HG03457 (cell line): ENCODE measurements around the gene BACH2.
"Not testable (repeated sequence)": the region's sequence is repeated elsewhere in the genome, so short reads cannot be mapped to it uniquely, and the experiment has no call there.

Source experiments
- ATAC-seq: cut with Tn5 transposase; IDR thresholded peaks from one replicate; pipeline ENCODE4 v1.9.1; 2021; ENCODE audit warnings: moderate number of reproducible peaks; ENCODE audit not compliant: unreplicated experiment

Gene BACH2

DNA sequence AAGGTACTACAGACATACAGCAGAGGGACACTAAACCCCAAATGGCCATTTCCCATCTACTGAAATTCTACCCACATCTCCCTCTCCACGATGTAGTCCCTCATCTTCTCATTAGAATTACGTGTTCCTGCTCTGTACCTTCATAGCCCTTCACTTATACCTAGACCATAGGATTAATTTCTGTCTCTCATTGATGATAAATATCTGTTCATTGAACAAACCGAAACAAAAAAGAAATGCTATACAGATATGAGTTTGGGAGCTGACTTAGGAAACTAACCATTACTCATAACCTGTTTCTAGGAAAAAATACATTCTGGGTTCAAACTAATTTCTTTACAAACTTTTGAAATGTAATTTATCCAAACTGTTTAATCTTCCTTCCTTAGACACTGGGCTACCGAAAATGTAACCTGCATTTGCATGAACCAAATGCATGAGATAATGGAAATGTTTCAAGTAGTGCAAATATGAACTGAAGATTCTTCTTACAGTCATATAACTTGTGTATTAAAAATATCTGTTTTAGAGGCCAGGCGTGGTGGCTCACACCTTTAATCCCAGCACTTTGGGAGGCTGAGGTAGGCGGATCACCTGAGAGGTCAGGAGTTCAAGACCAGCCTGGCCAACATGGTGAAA lies 317.0 kb downstream of the BACH2 start:
- no peak for ATAC-seq

DNA sequence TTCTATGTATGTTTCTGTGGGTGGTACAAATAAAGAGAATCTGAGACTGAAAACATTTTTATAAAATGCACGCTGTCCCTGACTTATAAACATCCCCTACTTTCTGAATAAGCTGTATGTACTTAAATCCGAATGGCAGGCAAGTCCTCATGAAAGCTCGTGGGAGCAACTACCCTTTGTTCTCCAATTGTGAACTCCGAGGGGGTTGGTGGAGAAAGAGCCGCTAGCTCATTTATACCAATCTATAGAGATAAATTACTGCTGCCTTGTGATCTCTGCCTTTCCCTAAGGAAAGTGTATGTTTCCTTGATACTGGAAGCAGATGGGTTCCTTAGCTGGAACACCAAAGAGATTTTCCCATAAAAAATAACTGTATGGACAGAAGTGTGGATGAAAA lies 317.9 kb downstream of the BACH2 start:
- no peak for ATAC-seq

DNA sequence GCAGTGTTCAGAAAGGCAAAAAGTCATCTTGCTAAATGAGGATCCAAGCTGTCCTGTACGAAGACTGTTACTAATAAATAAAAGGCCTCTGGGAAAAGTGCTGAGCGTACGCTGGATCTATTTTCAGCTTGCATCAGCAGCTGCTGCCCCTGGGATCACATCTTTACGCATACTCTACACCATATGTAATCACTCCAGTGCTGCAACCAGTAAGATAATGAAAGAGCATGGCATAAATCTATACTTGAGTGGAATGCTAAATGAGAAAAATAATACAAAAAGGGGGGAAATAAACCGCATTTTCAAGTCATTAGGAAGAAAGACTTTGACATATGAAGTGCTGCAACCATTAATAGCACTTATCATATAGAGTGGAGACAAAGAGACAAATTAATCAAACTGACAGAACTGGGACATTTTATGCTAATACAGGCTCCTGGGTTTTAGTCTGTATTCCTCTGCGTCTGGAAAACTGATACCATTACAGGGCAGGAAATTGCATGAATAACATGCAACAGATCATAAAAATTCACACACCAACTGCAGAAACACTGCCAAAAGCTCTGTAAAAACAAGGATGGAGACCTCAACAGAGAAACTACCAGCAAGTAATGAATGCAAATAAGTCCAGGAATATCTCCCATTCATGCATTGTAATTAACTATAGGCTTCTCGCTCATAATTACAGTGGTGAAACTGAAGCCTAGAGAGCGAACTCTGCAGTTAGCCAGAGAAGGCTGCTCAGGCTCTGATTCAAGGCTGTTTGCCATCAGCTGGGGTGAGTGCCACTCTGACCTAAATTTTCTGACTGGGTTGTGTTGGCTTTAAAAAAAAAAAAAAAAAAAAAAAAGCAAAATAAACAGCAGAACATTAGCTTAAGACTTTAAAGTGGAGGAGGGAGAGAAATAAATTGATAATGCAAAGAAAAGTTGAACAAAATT lies 318.6 kb downstream of the BACH2 start:
- ATAC-seq: no peak

DNA sequence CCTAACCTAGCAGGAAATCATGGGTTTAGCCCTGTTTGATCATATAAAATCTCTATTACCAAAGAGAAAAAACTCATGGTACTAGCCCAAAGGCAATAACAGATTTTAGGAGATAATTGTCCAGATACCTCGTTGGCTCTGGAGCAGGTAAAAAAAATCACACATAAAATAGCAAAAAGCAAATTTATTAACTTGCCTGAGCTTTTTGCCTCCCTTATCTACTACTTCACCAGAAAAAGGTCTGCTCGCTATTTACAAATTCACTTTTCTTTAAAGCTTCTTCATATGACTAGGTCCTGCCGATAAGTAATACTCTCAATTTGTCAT lies 320.0 kb downstream of the BACH2 start:
- ATAC-seq: no peak

DNA sequence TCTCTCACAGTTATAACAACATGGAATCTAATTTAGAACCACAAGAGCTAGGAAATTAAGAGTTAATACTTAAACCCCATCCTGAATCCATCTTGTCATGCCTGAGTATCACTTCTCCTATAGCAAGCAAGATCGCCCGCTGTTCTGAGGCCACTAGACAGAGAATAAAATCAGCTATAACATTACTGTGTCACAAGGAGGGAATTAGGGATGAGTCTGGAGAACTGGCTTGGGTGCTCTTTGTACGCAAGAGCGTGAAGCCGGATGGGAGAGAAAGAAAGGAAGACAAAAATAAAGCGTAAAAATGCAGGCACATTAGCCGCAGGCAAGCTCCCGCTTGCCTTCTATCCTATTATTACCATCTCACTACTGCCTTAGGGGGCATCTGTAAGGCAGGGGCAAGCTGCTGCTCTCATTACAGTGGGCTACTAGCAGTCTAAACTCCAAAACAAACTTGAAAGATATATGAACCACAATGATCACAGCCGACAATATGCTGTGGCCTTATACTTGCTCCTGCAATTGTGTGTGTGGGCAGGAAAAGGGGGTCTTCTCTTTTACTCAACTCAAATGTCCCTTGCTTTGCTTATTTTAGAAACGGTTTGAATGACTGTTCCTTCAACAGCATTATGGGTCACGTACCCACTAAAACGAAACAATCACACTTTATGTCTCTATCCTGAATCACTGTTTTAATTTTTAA lies 320.5 kb downstream of the BACH2 start:
- no peak for ATAC-seq

DNA sequence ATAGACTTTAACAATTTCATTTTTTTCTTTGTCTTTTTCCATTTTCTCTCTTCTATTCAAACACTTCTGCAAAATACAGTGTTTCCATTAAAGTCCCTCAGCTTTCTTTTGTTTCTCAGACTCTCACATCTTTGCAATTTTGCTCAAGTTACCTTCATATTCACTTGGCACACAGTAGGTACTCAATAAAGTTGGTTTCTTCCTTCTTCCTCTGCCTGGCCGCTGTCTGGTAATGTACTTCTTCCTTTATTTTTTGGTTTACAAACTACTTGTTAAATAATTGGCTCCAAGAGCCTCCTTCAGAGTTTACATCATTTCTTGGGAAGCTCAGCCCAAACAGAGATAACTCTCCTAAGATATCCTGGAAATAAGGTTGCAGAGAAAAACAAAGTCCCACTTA lies 321.3 kb downstream of the BACH2 start:
- no peak for ATAC-seq

DNA sequence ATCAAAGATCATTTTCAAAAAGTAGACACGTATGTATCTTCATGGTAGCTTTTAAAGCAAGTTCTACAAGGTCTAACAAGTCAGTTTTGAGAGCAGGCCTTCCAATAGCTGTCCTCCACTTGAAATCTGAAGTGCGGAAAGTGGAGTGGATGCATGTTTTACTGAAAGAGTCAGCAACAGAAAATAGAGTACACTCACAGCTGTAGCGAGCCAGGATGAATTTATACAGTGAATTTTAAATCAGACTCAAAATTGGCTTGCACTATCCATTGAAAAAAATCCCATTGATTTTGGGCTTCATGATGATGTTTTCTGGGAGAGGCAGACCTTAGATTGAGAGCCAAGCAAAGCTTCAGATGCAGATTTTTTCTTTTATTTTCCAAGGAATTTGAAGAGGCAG lies 321.8 kb downstream of the BACH2 start:
- ATAC-seq: no peak

DNA sequence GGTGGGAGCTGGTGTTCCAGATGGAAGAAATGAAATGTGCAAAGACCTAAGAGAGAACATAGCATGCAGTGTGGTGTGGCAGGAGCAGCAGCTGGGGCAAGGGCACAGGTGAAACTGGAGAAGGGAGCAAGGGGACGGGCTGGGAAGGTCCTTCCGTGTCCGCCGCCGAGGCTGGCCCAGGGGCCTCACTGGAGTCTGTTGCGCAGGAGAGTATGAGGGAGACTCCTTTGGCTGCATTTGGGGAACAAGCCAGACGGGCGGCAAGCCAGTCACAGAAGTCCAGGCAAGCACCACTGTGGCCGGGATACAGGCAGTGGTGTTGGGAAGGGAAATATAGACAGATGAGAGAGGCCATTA lies 324.6 kb downstream of the BACH2 start:
- ATAC-seq: no peak

DNA sequence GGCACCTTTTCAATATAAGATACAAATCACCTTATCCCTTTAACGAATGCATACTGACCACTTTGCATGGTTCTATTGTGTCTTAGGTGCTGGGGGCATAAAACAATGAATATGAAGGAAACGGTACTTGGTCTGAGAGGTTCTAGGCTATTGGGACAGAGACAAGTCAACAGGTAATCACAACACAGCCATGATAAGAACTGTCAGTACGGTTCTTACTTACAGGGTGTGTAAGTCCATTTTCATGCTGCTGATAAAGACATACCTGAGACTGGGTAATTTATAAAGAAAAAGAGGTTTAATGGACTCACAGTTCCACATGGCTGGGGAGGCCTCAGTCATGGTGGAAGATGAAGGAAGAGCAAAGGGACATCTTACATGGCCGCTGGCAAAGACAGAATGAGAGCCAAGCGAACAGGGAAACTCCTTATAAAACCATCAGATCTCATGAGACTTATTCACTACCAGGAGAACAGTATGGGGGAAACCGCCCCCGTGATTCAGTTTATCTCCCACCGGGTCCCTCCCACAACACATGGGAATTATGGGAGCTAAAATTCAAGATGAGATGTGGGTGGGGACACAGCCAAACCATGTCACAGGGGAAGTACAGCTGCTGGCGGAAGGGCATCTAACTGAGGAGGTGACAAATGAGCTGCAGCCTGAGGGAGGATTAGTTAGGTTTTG lies 325.2 kb downstream of the BACH2 start:
- ATAC-seq: not testable (repeated sequence)

DNA sequence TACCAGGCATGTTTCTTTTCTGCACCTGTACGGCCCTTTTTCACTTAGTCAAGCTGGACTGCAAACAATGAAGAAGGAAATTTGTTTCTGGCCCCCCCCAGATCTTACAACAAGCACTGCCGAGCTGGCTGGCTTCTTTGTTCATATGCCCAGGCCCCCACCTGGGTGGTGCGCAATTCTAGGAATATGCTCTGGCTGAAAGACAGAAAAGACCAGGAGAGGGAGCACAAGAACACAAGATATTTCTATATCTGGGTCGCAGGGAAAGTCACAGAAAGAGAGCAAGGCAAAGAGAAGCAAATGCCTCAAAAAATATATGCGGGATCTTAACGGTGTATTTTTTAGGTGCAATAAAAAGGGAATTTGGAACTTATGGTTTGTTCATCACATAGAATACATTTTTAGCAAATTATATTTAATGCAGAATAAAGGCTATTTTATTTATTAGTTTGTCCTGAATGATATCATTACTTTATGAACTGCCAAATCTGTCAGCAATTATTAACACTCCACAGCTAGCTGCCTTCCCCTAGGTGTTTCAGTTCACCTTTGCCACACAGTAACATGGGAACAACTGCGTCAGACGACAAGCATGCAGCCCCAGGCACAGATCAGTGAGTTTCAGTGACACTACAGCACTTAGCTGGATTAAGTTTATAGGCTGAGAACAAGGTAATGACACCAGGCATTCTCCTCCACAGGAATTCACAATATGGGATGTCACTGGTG lies 325.9 kb downstream of the BACH2 start:
- ATAC-seq: no peak

DNA sequence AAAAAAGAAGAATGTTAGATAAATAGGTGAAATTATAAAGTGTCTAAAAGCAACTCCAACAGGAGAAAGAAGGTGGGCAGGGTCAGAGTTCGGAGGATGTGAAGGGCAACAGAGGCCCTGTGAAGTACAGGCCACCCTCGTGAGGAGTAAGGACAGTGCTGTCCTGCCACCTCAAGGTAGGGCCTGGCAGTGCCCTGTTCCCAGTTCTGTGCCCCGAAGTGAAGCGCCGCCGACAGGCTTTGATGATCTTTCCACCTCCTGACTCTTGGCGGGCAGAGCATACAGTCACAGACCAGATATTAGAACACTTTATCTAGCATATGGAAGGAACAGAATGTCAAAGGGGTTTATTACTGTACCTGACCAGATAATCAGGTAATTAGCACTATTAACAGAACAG lies 326.6 kb downstream of the BACH2 start:
- ATAC-seq: no peak

DNA sequence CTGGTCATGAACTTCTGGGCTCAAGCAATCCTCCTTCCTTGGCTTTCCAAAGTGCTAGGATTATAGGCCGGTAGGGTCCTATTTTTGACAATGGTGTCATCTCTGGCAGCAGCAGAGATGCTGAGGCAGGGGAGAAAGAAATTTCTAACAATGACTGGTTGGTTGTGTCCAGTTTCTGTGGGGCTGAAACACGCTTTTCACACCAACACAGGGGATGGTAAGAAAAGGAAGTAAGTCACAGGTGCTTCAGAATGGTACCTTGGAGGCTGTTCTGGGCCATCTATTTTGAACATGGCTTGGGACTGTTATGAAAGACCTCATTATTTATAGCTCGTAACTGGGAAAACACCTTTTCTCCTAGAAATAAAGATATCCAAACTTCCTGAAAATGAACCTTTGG lies 329.7 kb downstream of the BACH2 start:
- ATAC-seq: no peak

DNA sequence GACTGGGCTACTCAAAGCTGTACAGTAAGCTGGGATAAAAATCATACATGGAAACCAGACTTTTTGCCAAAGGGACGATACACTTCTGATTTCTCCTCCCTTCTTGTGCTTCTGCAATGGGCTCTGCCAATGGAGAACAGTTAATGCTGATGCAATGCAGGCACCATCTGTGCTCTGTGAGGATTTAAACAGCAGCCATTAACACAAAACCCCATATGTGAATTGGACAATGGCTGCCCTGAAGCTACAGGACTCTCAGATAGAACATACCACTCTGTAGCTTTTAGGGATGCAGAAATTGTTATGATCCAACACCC lies 330.5 kb downstream of the BACH2 start:
- no peak for ATAC-seq

DNA sequence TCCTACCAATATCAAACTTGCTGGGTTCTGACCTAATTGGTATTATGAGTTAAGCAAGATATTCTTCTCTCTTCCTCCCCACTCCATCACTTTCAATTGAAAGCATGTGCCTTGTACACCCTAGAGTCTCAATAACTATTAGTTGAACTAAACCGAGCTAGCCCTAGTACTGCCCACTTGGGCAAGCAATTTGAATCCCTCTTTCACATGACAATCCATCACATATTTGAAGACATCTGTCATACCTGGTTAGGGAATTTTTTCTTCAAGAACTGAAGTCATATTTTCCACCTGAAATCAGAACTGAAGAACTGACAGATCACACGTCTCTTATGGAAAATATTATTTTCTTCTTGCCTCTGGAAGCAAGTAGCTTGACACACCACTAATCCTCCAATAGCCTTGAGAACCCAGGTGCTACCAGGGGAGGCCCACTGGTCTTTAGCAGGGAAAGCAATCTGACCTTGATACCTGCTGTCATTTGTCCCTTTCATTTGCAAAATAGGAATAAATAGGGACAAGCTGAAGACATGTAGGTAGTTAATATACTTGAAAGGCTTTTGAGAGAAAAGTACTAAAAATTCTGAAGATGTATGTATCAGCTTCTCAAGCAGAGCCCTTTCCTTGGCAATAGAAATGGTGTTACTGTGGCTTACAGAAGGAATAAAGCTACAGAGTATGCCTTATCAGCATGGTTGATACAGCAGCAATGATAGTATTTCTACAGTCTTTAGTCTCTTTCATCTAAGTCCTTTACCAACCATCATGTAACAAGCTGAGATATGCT lies 331.0 kb downstream of the BACH2 start:
- ATAC-seq: no peak

DNA sequence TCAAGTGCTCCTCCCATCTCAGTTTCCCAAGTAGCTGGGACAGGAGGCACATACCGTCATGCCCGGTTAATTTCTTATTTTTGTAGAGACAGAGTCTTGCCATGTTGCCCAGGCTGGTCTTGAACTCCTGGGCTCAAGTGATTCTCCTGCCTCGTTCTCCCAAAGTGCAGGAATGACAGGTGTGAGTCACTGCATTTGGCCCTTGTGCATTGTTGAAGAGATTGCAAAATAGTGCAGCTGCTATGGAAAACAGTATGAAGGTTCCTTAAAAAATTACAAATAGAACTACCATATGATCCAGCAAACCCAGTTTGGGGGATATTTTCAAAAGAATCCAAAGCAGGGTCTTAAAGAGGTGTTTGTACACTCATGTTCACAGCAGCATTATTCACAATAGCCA lies 333.3 kb downstream of the BACH2 start:
- ATAC-seq: no peak

DNA sequence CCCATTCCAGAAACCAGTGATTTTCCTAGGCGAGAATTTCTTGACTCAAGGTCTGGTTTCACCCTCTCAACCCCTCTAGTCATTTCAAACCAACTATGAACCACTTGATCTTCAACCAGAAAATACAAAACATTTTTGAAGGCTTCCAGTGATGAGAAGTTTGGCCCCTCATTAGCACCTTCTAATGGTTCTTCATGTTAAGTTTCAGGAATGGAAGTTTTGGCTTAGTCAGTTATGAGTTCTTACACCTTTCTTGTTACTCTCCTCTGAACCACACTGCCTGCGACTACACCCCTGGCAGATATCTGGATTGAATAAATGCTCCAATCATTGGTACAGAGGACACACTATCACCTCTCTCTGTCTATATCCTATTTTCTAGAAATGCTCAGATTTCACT lies 335.2 kb downstream of the BACH2 start:
- ATAC-seq: no peak

DNA sequence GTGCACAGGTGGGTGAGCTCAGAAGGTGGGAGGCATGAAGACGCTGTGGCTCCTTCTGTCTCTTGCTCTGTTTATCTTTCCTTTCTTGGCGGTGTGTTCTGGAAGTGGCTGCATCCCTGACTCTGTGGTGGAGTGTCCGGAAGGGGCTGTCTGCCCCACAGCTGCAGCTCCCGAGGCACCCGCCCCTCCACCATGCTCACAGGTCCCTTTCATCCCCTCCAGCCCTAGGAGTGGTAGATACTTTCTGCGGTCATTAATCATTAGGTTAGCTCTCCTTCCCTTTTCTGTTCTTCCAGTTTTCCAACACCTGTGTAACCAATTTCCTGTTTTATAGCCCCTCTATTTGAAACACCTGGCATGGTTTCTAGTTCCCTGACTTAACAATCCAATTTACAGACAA lies 336.8 kb downstream of the BACH2 start:
- no peak for ATAC-seq

DNA sequence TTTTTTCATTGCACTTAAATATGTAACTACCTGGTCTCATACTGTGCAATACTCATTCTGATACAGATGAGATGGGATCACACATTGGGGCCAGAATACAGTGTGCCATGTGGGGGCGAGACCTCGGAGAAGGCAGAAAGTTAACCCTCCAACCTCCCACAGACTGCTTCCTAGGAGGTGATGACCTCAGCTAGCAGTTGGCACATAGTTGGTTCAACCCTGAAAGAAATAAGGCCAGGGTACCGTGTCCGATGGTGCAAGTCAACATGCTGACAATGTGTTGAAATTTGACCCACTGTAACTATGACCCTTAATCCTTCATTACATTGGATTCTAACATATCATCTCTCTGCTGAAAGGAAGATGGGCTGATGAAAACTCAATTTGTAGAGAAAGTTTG lies 340.5 kb downstream of the BACH2 start:
- ATAC-seq: no peak

DNA sequence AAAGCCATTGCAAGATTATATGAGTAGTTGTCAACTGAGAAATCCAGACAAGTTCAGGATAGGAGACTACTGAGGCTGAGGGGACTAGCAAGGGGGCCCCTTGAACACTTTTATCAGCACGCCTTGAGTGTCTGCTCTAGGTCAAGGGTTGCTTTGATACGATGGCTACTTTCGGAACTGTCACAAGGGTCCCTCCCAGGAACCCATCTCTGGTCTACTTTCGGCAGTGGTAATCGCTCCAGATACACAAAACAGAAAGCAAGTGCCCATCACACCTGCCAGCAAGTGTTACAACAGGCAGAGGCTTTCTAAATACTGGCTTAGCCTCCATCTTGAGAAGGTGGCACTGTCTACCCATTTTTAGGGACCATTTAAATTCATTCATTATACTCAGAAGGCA lies 341.3 kb downstream of the BACH2 start:
- no peak for ATAC-seq

DNA sequence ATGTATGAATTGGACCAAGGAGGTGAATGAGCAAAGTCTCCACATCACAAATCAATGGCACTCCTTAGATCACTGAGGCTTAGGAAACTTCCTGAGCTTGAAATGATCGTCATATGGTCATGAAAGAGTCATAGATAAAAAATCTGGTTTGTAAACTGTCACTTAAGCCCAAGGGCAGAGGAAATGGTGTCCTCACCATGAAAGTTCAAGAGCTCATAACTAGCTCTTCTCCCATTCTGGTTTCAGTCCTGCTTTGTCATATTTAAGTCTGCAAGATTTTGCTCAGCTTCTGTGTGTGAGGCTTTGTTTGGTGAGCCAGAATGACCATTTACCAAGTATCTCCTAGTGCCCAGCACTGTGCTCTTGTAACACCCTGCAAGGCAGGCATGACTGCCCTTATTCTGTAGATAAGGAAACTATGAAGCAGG lies 341.9 kb downstream of the BACH2 start:
- ATAC-seq: no peak
